ENCODE results near the gene PAQR4. TPM values are rescaled to one million over a fixed set of nuclear protein-coding genes. Genes with fewer than 3 reads are reported as not detected.

PAQR4 gene
- 5.4 and 6.3 TPM in 2 replicates for total RNA-seq

DNA sequence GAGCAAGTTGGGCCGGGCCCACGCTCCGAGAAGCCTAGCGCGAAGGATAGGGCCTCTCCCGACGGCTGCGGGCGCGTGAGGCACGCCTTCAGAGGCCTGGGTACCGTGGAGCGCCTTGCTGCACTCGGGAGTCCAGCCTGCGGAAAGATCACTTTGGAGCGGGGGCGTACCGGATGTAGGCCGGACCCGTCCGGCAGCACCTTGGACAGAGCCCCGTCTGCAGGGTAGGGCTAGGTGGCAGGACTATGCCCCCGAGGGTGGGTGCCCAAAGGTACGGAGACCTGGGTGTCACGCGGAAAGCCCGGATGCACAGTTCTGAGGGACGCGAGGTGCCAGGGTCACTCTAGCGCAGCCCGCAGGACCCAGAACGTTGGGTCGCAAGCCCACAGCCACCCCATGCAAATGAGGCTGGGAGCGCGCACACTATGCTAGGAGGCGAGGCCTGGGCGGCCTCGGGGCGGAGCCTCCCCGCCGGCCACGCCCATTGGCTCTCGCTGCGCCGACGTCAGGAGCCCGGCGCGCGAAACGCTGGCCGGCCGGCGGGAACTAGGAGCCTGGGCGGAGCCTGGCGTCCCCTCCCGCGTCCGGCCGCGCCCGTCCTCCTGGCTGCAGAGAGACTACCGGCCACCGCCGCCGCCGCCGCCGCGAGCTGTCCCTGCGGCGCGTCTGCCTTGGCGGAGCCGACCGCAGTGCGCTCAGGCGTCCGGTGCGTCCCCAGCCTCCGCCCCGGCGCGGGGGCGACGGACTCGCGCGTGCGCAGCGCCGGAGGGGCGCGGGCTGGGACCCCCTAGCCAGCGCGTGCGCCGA is at the start of gene PAQR4:
Gene PAQR4 (plus strand): TSS at position 611 of the 807 bp plus-strand sequence. CDS start 327 bp downstream, outside the sequence.

DNA sequence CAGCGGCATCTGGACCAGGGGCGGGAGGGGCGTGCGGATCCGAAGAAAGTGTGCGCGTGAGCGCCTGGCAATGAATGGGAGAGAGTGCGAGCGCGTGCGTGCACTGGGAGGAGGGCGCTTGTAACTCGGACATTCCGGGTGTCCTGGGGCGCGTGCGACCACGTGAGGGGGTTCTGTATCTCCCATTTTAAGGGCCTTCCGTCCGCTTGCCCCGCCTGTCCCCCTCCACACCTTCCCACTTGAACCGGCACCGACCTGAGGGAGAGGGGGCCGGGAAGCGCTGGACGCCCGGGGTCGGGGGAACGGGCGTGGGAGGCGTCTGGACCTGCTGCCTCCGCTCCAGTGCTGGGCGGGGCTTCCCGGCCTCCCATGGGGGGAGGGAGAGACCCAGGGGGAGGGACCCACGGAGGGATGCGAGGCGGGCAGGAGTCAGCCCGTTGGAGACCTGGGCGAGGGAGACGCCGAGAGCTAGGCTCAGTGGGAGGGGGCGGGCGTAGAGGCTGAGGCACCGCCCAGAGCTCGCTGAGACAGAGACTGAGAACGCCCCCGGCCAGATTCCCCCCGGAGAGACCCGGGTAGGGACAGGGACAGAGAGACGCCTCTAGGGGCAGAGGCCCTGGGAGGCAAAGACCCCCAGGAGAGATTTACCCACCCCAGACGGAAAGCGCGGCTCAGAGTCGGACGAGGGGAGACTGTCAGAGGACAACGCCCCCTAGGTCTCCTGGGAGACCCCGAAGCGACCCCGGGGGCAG is 5.2 kb upstream of the PAQR4 start, which contains the start of gene KREMEN2:
Gene KREMEN2 (plus strand): TSS at position 553 of the 752 bp plus-strand sequence. CDS start 246 bp downstream, outside the sequence.

DNA sequence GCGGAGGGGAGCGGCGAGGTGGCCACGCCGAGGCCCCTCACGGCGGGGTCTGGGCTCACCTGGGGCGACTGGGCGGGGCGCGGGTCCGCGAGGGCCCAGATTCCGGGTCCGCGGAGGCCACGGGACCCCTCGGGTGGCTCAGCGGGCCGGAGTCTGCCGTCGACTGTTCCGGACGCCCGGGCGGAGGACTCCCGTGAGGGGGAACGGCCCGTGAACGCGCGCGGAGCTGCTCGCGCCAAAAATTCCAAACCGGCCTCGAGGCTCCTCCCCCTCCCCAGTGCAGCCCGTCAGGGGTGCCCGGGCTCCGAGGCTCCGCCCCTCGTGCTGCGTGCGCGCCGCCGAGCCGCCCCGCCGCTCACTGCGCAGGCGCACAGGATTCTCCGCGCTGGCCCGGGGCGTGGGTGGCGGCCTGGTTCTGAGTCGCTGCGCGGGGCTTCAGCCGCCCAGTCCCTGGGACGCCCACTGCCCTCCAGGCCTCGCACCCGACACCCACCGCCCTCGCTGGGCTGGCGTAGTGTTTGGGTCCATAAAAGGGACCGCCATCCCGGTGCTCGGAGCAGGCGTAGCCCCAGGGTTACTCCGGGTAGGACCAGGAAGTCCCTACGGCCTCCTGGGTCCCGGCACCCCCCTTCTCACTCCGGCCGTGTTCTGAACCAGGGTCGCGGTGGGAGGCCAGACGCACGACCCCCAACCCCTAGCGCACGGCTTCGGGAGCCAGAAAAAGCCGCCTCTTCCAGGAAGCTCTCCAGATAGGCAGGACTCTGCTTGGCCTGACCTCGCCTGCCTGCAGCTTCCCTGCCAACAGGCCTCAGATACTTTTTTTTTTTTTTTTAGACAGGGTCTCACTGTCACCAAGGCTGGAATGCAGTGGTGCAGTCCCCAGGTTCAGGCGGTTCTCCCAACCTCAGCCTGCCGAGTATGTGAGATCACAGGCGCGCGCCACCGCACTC is 11.4 kb downstream of the PAQR4 start, which contains the start of gene PKMYT1:
Gene PKMYT1 (minus strand): TSS at position 220 of the 950 bp plus-strand sequence. CDS start 789 bp downstream, outside the sequence.

DNA sequence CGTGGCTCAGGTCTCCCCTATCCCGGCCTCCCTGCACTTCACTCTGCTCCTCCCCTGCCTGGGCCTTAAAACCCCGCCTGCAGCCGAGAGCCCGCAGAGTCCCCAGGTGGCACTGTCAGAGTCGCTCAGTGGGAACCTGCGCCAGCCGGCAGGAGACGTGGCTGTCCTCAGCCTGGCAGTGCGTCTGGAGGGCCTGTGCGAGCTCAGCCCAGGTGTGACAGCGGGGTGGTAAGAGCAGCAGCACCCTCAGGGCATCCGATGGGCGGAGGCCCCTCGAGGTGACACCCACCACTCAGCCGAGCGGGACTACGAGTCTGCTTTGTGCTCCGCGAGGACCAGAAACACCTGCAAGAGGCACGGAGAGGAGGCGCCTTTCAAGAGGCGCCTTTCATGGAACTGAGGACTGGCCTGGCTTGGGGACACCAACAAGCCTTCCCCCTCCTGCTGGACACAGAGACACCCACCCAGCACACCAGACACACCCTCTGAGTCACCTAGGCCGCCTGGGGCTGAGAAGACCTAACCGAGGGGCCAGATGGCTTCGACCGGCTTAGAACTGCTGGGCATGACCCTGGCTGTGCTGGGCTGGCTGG is 43.8 kb downstream of the PAQR4 start, which contains the start of gene CLDN9:
Gene CLDN9 (plus strand): TSS at position 96 of the 593 bp plus-strand sequence. CDS start 440 bp downstream, at position 536.

DNA sequence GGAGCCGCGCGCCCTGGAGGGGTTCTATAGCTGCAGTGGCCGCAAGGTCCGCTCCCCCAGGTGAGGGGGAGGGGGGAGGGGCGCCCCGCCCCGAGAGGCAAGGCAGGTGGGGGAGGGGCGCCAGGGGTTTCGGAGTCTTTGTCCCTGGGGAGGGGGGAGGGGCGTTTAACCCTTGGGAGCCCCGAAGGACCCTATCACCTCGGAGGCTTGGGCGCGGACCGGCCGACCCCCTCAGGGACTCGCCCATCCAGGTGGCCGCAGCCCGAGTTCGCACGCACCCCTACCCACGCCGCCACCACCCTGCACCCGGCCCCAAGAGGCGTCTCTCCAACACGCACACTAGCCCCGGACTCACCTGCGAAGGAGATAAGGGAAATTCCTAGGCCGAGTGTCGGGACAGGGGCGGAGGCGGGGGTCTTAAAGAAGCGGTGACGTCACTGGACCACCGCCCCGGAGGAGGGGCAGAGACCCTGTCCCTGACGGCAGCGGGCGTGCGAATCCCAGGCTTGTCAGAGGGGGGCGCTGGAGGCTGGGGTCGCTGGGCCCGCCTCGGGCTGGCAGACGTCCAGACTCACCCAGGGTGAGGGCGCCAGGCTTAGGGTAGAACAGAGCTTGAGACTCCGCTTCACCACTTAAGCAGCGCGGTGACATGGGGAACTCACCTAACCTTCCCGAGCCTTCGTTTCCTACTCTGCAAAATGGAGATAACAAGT is 48.8 kb downstream of the PAQR4 start, which contains the start of gene CLDN6:
Gene CLDN6 (minus strand): TSS at position 390 of the 713 bp plus-strand sequence. CDS start 2,162 bp downstream, outside the sequence.

DNA sequence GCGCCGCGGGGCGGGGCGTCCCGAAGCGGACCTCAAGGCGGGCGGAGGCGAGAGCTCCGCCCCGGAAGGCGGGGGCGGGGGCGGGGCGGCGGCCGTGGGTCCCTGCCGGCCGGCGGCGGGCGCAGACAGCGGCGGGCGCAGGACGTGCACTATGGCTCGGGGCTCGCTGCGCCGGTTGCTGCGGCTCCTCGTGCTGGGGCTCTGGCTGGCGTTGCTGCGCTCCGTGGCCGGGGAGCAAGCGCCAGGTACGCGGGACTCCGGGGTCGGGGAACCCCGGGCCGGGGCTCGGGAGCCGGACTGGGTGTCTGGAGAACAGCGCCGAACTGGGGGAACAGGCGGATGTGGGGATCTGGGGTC is 51.1 kb downstream of the PAQR4 start, which contains the start of gene TNFRSF12A:
Gene TNFRSF12A (plus strand): TSS at position 122 of the 357 bp plus-strand sequence. CDS start 30 bp downstream, at position 152.

Small RNAs within 50 kb of the gene (small RNA-seq; reads per million reads assigned to genes)
- not detected for gene LINC00514

Other genes with a start within 250 kb of the PAQR4 start
- 1.6 TPM in 2 replicates for gene PRSS27, start 249.1 kb upstream of the PAQR4 start, total RNA-seq
- gene SRRM2, start 216.7 kb upstream of the PAQR4 start, total RNA-seq = 58.1 and 106 TPM in 2 replicates
- 216 and 341 TPM in 2 replicates for gene ELOB, start 192.1 kb upstream of the PAQR4 start, total RNA-seq
- not detected in 2 replicates for gene PRSS33, start 181.8 kb upstream of the PAQR4 start, total RNA-seq
- not detected in 2 replicates for gene PRSS41, start 170.9 kb upstream of the PAQR4 start, total RNA-seq
- not detected in 2 replicates for gene PRSS21, start 152.1 kb upstream of the PAQR4 start, total RNA-seq
- not detected in 2 replicates for gene ZG16B, start 139.0 kb upstream of the PAQR4 start, total RNA-seq
- gene PRSS22, start 111.2 kb upstream of the PAQR4 start, total RNA-seq = 3.9 and 4.7 TPM in 2 replicates
- gene FLYWCH2, start 86.1 kb upstream of the PAQR4 start, total RNA-seq = 42.8 and 48.8 TPM in 2 replicates
- gene FLYWCH1, start 57.4 kb upstream of the PAQR4 start, total RNA-seq = 18.1 and 19.8 TPM in 2 replicates
- gene KREMEN2, start 5.1 kb upstream of the PAQR4 start, total RNA-seq = 0.43 and 1.2 TPM in 2 replicates
- 6.2 and 10.2 TPM in 2 replicates for gene PKMYT1, start 11.1 kb downstream of the PAQR4 start, total RNA-seq
- gene CLDN9, start 43.6 kb downstream of the PAQR4 start, total RNA-seq = 4.3 and 6.5 TPM in 2 replicates
- gene CLDN6, start 48.8 kb downstream of the PAQR4 start, total RNA-seq = 0.39 and 5.6 TPM in 2 replicates
- gene TNFRSF12A, start 51.0 kb downstream of the PAQR4 start, total RNA-seq = 146 and 484 TPM in 2 replicates
- gene HCFC1R1, start 54.6 kb downstream of the PAQR4 start, total RNA-seq = 11.7 and 82.1 TPM in 2 replicates
- 33.5 and 58.1 TPM in 2 replicates for gene THOC6, start 54.7 kb downstream of the PAQR4 start, total RNA-seq
- gene BICDL2, start 67.6 kb downstream of the PAQR4 start, total RNA-seq = not detected in 2 replicates
- under 0.01 and 0.11 TPM in 2 replicates for gene MMP25, start 77.2 kb downstream of the PAQR4 start, total RNA-seq
- gene IL32, start 96.3 kb downstream of the PAQR4 start, total RNA-seq = 0.79 and 7.4 TPM in 2 replicates
- gene ZSCAN10, start 129.9 kb downstream of the PAQR4 start, total RNA-seq = not detected in 2 replicates
- gene ZNF205, start 143.2 kb downstream of the PAQR4 start, total RNA-seq = 13.7 and 19.2 TPM in 2 replicates
- 11.4 and 13.2 TPM in 2 replicates for gene ZNF213, start 165.7 kb downstream of the PAQR4 start, total RNA-seq
- gene OR1F1, start 218.9 kb downstream of the PAQR4 start, total RNA-seq = not detected in 2 replicates

Data from placental epithelial cell (primary cell).